HG03095 (cell line): Measurements from ENCODE around the gene EPOP.

Experiments
- ATAC-seq: cut with Tn5 transposase; IDR thresholded peaks from one replicate; pipeline ENCODE4 v1.9.1; 2021; ENCODE audit warnings: moderate library complexity; ENCODE audit not compliant: unreplicated experiment

The EPOP gene

DNA sequence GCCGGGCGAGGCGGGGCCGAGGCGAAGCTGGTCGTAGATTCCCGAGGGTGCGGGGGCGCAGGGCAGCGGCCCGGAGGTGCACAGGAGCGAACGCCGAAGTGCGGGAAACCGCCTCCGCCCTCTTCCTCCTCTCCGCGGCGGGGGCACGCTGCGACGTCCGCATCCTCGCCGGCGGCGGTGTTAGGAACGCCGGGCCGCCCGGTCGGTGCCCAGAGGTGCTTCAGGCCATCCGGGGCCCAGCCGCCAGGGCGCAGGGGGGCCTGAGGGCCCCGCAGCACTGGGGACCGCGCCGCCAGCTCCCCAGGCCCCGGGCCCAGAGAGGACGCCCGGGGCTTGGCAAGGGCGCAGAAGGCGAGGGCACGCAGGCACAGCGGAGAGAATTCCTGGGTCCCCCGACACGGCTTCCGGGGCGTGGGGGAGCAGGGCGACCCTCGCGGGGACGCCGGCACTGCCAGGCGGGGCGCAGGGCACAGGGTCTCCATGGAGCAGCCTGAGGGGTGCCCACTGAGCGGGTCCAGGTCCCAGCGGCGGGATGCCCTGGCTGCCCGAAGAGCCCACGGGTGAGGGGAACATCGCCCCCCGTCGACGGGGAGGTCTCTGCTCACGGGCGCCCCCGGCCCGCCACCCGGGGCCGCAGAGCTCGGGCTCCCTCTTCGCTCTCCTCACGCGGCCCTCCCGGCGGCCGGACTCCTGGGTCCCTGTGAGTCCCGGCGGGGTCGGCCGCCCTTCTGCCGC is 576 bp downstream of the EPOP start:
- peak; percentile 14 for ATAC-seq

DNA sequence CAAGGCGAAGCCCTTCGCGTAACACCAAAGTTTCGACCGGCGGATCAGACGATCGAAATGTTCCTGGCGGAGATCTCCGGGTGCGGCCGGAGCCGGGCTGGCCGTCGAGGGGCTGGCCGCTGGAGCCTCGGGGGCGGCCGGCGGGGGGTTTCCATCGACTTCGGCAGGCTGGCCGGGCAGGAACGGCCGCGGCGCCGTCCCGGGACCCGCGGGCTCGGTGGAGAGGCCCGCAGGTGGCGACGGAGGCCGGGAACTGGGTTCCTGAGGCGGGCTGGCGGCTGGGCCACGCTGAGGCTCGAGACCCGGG is 1.1 kb downstream of the EPOP start:
- ATAC-seq: no peak

DNA sequence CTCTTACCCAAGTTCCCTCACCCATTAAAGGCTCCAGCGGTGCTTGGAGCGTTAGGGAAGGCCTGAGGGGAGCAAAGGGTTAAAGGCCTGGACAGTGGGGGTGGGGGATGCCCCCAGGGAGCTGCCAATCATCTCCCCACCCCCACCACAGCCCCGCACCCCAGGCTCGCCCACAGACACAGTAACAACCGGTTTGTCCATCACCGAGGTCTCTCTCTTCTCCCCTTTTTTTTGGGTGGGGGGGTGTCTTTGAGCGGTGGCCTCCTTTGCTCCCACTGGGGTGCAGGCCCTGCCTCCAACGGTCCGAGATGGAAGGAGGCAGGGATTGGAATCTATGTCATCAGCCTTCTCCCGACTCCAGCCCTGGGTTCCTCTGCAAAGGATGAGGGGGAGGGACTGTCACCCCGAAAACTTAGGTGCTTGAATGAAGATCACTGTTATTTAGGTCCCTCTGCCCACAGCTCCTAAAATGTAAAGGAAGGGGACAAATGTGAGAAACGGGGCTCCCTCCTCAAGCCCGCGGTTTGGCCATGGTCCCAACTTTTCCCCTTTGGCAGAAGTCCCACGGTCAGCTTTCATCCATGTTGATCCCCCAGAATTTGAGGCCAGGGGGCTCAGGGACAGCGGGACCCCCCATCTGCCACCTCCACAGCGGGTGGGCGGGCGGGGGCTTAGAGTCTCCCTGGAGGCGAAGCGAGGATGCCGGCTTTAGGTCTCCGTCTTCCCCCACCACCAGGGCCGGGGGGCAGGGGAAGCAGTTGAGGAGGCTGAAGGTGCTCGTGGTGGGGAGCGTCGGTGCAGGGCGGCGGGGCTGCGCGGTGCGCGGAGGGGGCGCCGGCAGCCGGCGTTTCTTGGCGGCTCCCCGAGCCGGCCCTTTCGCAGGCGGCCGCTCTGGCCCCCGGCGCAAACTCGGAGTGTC is 1.7 kb downstream of the EPOP start:
- no peak for ATAC-seq

DNA sequence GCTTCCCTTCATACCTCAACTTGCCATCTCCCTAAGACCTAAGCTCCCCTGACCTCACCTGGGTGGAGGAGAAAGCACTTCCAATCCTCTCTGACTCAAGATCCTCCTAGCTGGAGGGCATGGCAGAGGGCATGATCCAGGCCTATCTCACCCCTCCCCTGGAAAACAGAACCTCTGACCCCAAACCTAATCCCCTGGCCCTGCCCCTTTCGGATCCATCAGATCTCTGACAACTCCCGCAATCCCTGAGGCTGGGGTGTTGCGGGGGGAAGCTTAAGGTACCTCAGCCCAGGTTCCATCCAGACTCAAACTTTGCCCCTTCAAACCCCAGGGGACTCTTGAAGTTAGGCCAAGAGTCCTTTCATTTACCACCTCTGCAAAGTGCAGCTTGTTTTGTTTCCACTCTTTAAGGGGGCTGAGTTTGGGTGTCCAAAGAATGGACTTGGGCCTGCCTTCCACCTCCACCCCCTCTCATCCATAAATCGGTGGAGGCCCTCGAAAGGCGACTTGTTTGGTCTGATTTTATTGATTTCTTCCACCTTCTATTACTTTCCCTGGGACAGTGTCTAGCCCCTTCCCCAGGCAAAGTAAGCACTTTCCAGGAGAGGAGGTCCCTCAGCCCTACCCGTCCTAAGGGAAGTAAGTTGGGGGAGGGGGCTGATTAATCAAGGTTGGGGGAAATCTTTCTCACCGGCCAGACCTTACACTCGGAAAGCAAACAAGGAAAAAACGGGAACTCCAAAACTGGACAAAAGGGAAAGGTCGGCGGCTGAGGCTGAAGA is 2.6 kb downstream of the EPOP start:
- ATAC-seq: no peak

DNA sequence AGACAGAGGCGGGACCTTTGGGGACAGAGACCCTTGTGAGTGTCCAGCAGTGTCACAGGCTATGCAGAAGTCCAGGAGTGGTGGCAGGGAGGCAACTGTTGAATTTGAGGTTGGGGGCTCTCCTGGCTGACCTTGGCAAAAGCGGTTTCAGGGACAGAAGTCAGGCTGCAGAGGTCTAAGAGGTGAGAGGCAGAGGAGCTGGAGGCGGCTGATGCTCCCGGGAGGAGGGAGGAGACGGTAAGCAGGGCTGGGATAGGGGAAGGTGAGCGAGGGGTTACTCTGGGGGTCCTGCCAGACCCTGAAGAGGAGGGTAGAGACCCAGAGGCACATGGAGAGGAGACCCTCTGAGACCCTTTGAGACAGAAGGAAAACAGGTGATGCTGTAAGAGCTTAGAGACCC is 5.2 kb downstream of the EPOP start:
- no peak for ATAC-seq

DNA sequence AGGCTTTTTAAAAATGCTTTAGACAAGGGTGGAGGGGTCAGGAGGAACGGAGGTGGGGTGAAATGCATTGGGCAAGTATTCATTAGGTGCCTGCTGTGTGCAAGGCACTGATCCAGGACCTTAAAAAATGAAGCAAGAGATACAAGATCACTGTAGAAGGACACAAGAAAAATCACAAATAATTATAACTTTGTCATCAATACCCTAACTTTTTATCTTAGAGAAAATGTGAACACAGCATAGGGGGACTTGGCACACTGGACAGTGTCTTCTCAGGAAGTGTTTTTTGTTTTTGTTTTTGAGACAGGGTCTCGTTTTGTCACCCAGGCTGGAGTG is 7.0 kb downstream of the EPOP start:
- ATAC-seq: no peak

DNA sequence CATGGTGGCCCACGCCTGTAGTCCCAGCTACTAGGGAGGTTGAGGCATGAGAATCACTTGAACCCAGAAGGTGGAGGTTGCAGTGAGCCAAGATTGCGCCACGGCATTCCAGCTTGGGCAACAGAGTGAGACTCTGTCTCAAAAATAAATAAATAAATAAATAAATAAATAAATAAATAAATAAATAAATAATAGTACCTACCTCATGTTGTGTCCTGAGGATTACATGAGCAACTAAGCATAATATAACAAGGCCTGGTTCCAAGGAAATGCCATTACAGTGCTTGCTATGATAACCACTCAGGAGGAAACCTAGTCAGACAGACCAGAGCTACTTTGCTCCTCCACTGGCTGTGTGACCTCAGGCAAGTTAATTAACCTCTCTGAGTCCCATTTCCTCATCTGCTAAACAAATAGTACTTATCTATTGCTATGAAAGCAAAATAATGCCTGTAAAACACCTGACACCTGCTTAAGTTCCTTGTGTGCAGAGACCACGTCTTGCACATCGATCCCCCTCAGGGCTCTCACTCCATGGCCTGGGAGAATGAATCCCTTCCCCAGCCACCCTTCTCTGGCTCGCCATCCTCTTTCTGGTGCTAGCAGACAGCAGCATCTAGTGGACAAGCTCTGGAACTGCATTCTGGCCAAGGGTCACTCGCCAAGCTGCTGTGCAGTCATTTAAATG is 7.5 kb downstream of the EPOP start:
- ATAC-seq: no peak

DNA sequence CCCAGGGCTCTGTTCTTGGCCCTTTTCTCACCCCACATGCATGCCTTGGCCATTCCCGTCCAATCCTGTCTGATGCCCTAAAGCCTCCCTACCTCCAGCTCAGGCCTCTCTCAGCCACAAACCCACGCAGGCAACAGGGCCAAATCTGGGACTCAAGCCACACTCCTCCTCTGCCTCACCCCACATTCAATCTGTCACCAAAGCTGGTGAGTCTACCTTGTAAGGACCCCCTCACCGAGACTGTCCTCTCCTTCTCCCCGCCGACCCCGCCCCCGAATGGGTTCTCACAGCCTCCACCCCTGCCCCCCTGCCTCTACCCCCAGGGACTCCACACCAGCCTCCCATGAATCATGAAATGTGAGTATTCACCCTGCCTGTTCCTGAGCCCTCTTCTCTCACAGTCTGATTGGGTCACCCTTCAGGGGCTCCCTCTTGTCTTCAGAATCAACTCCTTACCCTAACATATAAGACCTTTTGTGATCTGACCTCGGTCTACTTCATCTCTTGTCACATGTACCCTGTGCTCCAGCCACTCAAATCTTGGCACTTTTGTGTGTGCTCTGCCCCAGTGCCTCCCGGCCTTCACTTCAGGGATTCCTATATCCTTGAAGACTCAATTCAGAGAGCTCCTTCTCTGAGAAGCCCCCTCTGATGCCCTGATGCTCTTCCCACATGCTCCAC is 10.7 kb downstream of the EPOP start:
- no peak for ATAC-seq

DNA sequence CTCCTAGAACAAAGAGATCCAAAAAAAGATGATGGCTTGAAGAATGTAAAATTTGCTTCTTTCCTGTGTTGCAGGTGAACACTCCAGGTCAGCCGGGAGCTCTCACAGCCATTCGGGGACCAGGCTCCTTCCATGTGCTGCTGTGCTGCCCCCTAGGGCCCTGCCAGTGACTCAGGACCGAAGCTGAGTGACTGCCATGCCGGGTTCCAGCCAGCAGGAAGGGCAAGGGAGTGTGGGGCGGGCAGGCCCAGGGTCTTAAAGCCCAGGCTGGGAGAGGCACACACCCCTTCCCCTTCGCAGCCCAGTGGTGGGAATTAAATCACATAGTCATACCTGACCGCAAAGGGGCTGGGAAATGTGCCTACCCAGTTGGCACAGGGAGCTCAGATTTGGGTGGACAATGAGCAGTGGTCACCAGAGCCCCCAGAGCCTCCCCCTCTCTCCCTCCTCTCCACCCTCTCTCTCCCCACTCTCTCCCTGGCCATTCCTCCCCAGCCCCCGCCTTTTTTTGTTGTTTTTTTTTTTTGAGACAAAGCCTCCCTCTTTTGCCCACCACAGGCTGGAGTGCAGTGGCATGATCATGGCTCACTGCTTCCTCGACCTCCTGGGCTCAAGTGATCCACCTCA is 11.5 kb downstream of the EPOP start:
- ATAC-seq: no peak

DNA sequence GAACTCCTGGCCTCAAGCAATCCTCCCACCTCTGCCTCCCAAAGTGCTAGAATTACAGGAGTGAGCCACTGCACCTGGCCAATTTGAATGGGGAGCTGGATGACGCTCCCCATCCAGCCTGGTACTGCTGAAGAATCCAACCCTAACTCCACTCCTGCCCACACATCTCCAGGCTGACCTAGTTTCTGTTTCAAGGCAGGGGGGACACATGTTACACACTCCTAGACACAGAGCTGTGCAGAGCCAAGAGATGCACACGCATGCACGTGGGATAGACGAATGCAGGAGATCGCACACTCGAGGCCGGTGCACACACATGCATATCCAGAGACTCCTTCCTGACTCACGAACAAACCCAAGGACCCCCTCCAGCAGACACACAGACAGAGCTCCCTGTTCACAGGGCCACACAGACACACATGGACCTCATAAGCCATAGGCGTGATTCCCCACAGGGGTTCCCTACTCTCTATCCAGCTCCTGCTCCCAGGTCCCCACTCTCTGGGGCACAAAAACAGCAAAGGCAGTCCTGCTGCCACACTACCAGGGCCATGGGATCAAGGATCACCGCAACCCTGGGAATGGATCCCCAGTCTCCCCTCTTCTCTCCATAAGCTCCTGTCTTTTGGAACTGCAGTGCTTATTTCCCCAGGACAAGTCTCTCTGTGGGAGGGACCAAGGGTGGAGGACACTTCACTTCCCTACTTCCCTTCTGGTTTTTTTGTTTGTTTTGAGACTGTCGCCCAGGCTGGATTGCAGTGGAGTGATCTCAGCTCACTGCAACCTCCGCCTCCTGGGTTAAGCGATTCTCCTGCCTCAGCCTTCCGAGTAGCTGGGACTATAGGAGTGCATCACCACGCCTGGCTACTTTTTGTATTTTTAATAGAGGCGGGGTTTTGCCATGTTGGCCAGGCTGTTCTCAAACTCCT is 14.4 kb downstream of the EPOP start:
- ATAC-seq: no peak

DNA sequence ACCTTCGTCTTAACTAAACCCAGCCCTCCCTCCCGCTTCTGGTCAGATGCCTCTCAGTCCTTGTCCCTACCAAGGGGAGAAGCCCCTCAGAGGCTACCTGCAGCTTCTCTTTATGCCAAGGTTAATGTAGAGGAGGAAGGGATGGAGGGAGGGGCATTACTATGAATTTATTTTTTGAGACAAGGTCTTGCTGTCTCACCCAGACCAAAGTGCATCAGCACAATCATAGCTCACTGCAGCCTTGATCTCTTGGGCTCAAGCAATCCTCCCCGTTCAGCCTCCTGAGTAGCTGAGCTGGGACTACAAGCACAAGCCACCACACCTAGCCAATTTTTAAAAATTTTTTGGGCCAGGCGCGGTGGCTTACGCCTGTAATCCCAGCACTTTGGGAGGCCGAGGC is 15.3 kb downstream of the EPOP start:
- no peak for ATAC-seq

DNA sequence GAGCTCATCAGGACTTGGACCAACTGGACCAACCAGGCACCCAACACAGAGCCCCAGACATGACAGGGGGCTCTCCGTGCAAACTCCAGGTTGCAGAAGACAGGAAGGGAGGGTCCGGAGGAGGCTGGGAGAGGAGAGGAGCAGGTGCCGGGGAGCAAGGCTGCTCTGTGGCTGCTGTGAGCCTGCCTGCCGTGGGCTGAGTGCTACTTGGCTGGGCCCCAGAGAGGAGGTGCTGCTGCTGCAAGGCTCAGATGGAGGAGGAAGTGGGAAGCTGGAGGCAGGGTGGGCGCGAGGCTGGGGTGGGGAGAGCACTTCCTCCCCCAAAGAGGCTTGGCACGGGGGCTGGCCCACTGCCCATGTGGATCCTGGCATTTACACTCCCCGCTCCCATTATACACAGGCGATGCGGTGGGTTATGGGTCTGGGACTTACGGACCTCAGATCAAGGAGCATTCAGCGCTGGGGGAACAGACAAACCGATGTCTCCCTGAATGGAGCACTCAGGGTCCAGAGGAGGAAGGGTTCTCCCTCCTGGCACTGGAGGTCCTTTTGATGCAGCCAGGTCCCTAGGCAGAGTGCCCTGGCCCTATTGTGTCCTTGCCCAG is 15.9 kb downstream of the EPOP start:
- no peak for ATAC-seq

DNA sequence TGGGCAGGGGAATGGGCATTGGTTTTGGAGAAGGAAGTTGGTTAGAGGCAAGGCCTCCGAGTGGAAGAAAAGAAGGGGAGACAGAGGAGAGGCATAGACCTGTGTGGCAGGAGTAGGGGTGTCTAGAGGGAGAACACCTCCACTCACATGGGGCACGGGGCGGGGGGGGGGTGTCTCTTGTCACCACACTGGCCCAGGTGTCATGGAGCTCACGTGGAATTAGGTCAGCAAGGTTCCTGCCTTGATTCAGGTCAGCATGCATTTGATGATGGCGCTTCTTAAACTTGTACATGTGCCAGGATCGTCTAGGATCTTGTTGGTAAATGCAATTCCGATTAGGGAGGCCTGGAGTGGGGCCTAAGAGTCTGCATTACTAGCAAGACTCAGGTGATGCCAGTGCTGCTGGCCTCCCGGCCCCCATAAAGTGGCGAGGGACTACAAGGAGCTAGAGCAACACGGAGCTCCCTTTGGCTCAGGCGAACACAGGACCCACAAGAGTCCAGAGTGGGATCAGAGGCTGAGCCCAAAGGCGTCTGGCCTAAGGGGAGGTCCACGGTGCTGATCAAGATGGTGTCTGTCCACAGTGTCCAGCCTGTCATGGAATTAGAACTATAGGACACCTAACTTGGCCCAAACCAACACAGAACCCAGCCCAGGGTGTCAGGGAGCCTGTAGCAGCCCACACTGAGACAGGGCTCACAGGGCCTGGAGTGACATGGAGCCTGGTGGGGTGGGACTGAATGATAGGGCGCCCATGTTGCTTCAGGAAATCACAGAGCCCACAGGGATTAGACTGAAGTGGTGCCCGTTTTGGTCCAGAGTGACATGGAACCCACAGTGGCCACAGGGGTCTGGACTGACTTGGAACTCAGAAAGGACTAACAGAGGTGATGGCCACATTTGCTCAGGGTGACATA is 16.7 kb downstream of the EPOP start:
- ATAC-seq: no peak

DNA sequence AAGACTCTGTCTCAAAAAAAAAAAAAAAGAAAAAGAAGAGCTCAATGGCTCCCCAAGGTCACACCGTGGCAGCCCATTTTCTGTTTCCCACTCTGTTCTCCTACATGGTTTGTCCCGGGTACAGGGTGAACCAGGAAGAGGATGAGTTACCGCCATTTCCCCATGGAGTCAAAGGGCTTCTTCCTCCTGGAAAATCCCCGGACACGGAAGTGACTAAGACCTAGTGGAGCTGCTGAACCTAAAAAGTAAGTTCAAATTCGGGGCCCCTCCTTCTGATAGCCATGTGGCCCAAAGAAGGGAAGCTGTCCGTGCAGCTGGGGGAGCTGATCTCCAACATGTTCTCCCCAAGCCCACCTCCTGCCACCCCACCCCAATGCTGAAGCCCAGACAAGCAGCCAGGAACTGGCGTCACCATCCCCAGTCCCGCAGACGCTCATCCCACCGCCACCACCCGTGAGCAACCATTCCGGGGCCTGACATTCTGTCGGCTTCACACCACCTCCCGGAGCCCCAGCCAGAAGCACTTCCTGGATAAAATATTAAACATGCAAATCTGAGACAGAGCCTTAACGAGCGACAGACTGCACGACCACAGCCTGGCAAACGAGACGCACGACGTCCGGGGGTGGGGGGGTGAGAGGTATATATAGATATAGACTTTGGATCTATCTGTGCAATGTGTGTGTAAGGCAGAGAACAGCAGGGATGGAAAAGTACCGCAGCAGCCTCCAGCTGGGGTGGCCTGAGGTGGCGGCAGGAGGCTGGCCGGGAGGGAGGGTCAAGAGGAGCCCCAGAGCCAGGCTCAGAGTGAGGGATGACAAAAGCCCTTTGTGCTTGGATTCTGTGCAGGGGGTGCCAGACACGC is 17.6 kb downstream of the EPOP start:
- ATAC-seq: no peak

DNA sequence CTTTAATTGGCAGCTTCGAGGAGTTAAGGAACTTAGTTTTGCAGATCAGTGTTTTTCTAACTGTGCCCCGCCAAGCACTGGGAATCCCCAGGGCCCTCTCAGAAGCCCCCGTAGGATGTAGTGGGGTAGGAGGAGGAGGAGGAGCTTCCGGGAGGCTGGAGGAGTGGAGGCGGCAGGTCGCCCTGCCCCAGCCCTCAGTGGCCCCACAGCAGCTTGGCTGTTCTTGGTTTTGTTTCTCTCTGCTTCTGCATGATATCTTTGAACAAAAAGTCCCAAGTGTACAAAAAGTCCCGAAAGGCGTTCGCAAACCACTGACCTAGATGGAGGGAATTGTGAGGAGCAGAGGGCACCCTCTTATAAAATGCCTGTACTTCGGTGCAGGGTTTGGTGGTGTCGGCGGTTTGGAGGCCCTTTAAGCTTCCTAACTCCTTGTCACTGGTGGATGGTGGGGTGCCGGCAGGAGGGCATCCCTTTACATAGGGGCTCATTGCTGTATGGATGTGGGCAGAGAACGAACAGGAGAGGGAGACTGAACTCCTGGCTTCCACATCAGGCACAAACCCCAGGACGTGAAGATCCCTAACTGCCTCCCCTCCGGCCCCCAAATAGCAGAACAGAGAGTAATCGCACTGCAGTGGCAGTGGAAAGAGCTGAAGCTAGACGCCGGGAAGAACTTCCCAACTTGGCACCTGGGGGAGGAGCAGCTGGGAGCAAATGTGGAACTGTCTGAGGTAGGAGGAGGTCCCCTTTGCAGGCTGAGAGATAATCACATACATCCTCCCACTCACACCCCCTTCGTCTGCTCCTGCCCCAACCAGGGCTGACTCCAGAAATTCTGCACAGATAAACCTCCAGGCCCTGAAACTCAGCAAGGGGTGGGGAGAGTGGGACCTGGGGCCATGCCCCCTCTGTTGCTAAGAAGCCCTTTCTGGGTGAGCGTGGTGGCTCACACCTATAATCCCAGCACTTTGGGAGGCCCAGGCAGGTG is 20.1 kb downstream of the EPOP start:
- peak; percentile 69 for ATAC-seq

DNA sequence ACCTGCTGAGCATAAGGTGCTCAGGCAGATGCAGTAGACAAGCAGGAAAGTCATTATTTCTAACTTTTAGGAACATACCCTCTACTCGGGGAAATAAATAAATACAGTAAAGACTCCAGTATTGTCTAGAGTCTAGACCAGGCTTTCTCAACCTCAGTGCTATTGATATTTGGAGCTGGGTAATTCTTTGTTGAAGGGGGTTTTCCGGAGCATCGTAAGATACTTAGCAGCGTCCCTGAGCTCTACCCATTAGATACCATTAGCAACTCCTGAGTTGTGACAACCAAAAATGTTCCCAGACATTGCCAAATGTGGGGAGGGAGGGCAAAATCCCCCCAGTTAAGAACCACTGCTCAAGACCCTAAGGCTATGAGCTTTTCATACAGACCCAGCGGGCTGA is 21.1 kb downstream of the EPOP start:
- no peak for ATAC-seq
